ENCODE measurements around the gene TSPAN32. TPM values are rescaled to one million over a fixed set of nuclear protein-coding genes. Genes with fewer than 3 reads are reported as not detected.

The TSPAN32 gene
- total RNA-seq, 5 donors from 2014 or later (not counting 1 experiment from before 2014, with no cell fraction given) = 66.9 to 185 (median 92.3) TPM

DNA sequence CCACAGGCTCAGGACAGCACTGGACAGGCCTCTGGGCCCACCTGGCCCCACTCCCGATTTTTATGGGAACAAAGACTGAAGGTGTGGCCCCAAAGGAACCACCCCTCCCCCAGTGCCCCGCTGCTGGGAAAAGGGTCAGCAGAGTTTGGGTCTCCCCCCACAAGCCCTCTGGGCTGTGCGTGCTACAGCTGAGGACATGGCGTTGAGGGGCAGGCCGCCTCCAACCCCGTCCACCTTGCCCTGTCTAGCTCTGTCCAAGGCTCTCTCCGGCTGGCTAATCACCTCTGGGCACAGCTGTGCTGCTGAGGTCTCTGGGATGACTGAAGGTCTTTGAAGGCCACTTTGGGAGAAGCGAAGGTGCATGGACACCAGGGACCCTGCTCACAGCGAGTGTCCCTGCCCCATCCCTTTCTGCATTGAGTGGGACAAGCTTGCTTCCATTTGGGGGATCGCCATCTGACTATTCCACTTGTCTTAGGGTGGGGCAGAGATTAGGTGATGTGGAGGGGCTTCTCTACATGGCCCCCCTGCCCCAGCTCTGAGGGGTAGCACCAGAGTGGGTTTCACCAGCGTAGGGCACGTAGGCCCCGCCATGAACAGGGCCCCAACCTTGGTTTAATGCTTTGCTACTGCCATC lies 38.0 kb upstream of the TSPAN32 start:
- WGBS (ENCODE audit: insufficient coverage) = 94% methylated on average over 7 of the region's 13 CpGs
- H3K27ac Mint-ChIP-seq = no peak overlapping the region

DNA sequence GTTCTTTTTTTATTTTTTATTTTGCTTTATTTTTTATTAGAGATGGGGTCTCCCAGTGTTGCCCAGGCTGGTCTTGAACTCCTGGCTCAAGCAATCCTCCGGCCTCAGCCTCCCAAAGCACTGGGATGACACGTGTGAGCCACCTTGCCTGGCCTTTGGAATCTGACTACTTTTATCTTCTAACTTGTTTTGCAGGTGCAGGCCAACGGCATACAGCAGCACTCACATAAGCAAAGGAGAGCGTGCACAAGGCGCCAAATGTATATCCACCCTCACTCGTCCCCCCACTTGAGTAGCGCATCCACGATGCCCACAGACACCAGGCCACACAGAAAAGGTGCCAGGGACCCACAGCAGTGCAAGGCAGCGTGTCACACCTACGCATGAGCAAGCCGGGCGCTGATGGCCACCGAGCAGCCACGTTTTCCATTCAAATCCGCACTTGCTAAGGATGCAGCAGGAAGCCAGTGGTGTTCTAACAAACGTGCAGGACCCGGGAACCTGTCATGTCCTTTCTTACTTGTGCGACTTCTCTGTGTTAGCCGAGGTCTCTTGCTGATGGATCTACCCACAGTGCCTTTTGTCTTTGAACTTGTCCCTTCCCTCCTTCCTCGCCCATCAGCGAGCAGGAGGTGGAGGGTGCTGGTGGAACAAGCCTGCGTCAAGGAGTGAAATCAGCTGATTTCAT lies 37.3 kb upstream of the TSPAN32 start:
- no peaks in the 10 kb centered on the region for H3K36me3 ChIP-seq (ENCODE audit: control insufficient read depth in 2 of 2, extremely low read depth in 1 of 2, insufficient read depth in 1 of 2, low read length in 1 of 2)
- Mint-ChIP-seq H3K4me3 (no peak overlapping the region), H3K36me3 (no peaks in the 10 kb centered on the region), H3K4me1 (peaks cover 25 to 28% (median 27%) of the 10 kb centered on the region in 3 donors), H3K9me3 (no peaks in the 10 kb centered on the region), H3K27me3 (peaks cover 0 to 13% of the 10 kb centered on the region in 2 donors), H3K27ac (no peak overlapping the region)
- ATAC-seq (replicated peaks in 1 of 4) (no peak), DNase-seq (no peak)
- WGBS (ENCODE audit: insufficient coverage) = 92% methylated on average over 15 of the region's 22 CpGs
- no peak overlapping the region for H3K27ac ChIP-seq (ENCODE audit: low read length)
- ChIA-PET CTCF (no interaction called here), POLR2A (no interaction called here)
- peaks cover 0 to 38% of the 10 kb centered on the region in 2 experiments for H3K27me3 ChIP-seq (replicated peaks in 1 of 2; ENCODE audit: control insufficient read depth in 2 of 2, extremely low read depth in 1 of 2, insufficient read depth in 2 of 2, low read length in 1 of 2)
- H3K4me3 ChIP-seq (ENCODE audit: control insufficient read depth in 1 of 2, extremely low read depth in 1 of 2, low read length in 1 of 2) = no peak overlapping the region
- H3K9me3 ChIP-seq = no peaks in the 10 kb centered on the region
- H3K4me1 ChIP-seq (ENCODE audit: control insufficient read depth in 1 of 2, extremely low read depth in 1 of 2, insufficient read depth in 2 of 2, low read length in 2 of 2) = peaks cover 4 to 41% of the 10 kb centered on the region in 2 experiments

More for the DNA sequence above, 38.0 kb upstream of the TSPAN32 start:
- ATAC-seq (replicated peaks in 1 of 4) = no peak
- H3K4me3 Mint-ChIP-seq = no peak overlapping the region
- H3K4me1 Mint-ChIP-seq = peaks cover 25 to 28% (median 27%) of the 10 kb centered on the region in 3 donors
- no peaks in the 10 kb centered on the region for H3K9me3 Mint-ChIP-seq
- Histone ChIP-seq H3K27me3 (replicated peaks in 1 of 2; ENCODE audit: control insufficient read depth in 2 of 2, extremely low read depth in 1 of 2, insufficient read depth in 2 of 2, low read length in 1 of 2) (peaks cover 0 to 36% of the 10 kb centered on the region in 2 experiments), H3K4me3 (ENCODE audit: control insufficient read depth in 1 of 2, extremely low read depth in 1 of 2, low read length in 1 of 2) (no peak overlapping the region), H3K9me3 (no peaks in the 10 kb centered on the region), H3K4me1 (ENCODE audit: control insufficient read depth in 1 of 2, extremely low read depth in 1 of 2, insufficient read depth in 2 of 2, low read length in 2 of 2) (peaks cover 4 to 37% of the 10 kb centered on the region in 2 experiments), H3K36me3 (ENCODE audit: control insufficient read depth in 2 of 2, extremely low read depth in 1 of 2, insufficient read depth in 1 of 2, low read length in 1 of 2) (no peaks in the 10 kb centered on the region), H3K27ac (ENCODE audit: low read length) (no peak overlapping the region)
- peaks cover 0 to 13% of the 10 kb centered on the region in 2 donors for H3K27me3 Mint-ChIP-seq
- no peak for DNase-seq
- H3K36me3 Mint-ChIP-seq = no peaks in the 10 kb centered on the region
- CTCF ChIA-PET = interaction anchor here in 1 of 2 donors (0.5 kb wide), 1 partner anchor 387 kb away, joined by 3 read pairs; no protein-coding TSS in a partner anchor
- POLR2A ChIA-PET = no interaction called here

DNA sequence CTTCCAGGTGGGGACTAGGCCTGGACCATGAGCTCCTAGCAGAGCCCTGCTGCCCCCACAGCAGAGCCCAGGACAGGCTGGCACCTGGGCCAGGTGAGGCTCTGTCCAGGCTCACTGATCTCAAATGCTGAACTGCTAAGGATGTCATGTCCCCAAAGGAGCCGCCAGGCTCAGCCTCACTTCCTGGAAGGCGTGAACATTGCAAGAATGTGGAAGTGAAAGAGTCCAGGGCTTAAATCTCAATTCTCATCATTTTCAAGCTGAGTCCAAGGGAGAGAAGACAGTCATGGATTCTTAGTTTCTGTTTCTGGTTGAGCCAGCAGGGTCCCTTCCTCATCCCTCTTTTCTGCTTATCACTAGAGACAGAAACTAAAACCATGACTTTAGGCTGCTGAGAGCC lies 36.4 kb upstream of the TSPAN32 start:
- CTCF ChIA-PET = no interaction called here
- ATAC-seq (replicated peaks in 1 of 4) = peak in 1 of 4 experiments; percentile 36
- H3K9me3 ChIP-seq = no peaks in the 10 kb centered on the region
- Mint-ChIP-seq H3K4me3 (peak overlapping the region; percentile 25 to 73 (median 37)), H3K4me1 (peaks cover 26 to 28% (median 27%) of the 10 kb centered on the region in 3 donors), H3K27ac (peak overlapping the region; percentile 50 to 73), H3K27me3 (peaks cover 0 to 13% of the 10 kb centered on the region in 2 donors), H3K36me3 (no peaks in the 10 kb centered on the region), H3K9me3 (no peaks in the 10 kb centered on the region)
- peaks cover 4 to 46% of the 10 kb centered on the region in 2 experiments for H3K4me1 ChIP-seq (ENCODE audit: control insufficient read depth in 1 of 2, extremely low read depth in 1 of 2, insufficient read depth in 2 of 2, low read length in 2 of 2)
- WGBS (ENCODE audit: insufficient coverage) = 28% methylated on average over 2 of the region's 2 CpGs
- DNase-seq = peak in 2 of 35 experiments; percentile 30 to 34
- H3K36me3 ChIP-seq (ENCODE audit: control insufficient read depth in 2 of 2, extremely low read depth in 1 of 2, insufficient read depth in 1 of 2, low read length in 1 of 2) = no peaks in the 10 kb centered on the region
- peak overlapping the region; percentile 30 for H3K27ac ChIP-seq (ENCODE audit: low read length)
- peaks cover 0 to 33% of the 10 kb centered on the region in 2 experiments for H3K27me3 ChIP-seq (replicated peaks in 1 of 2; ENCODE audit: control insufficient read depth in 2 of 2, extremely low read depth in 1 of 2, insufficient read depth in 2 of 2, low read length in 1 of 2)
- no peak overlapping the region for H3K4me3 ChIP-seq (ENCODE audit: control insufficient read depth in 1 of 2, extremely low read depth in 1 of 2, low read length in 1 of 2)
- POLR2A ChIA-PET = no interaction called here

DNA sequence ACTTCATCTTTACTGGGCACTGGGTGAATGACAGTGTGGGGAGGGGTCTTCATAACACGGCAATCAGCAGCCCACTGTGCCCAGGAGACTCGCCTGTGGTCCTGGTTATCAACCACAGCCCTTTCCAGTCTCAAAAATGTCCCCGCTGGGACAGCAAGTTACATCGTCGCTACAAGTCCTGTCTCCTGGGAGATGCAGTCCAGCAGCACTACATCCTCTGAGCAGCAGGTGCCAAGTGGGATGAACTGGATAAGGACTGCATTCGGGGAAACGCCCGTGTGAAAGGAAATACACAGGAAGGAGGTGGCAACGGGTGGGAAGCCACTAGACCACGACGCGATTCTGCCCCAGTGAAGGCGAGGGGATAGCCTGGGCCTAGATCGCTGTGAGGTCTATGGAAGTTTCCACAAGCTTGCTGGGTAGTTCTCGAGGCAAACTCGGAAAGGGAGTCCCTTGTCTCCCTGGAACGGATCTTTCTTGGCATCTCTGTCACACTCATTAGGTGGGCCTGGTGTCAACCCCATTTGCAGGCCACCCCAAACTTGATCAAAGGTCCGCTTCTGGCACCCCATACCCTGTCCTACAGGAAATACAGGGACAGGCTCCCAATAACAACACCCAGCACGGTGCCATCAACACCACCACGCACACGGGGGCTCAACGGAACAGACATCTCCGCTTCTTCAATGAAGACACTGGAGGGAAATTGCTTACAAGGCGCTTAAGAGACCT lies 35.8 kb upstream of the TSPAN32 start:
- Mint-ChIP-seq H3K4me3 (peak overlapping the region; percentile 25 to 73 (median 37)), H3K27me3 (peaks cover 0 to 17% of the 10 kb centered on the region in 2 donors), H3K27ac (peak overlapping the region; percentile 50 to 73), H3K9me3 (no peaks in the 10 kb centered on the region), H3K36me3 (no peaks in the 10 kb centered on the region), H3K4me1 (peaks cover 28 to 30% (median 29%) of the 10 kb centered on the region in 3 donors)
- WGBS (ENCODE audit: insufficient coverage) = 42% methylated on average over 22 of the region's 24 CpGs
- ATAC-seq (replicated peaks in 1 of 4) (no peak), DNase-seq (peak in 2 of 35 experiments; percentile 6 to 30)
- POLR2A ChIA-PET = no interaction called here
- no peak overlapping the region for H3K4me3 ChIP-seq (ENCODE audit: control insufficient read depth in 1 of 2, extremely low read depth in 1 of 2, low read length in 1 of 2)
- H3K4me1 ChIP-seq (ENCODE audit: control insufficient read depth in 1 of 2, extremely low read depth in 1 of 2, insufficient read depth in 2 of 2, low read length in 2 of 2) = peaks cover 4 to 52% of the 10 kb centered on the region in 2 experiments
- H3K27ac ChIP-seq (ENCODE audit: low read length) = peak overlapping the region; percentile 30
- H3K9me3 ChIP-seq = no peaks in the 10 kb centered on the region
- no peaks in the 10 kb centered on the region for H3K36me3 ChIP-seq (ENCODE audit: control insufficient read depth in 2 of 2, extremely low read depth in 1 of 2, insufficient read depth in 1 of 2, low read length in 1 of 2)
- H3K27me3 ChIP-seq (replicated peaks in 1 of 2; ENCODE audit: control insufficient read depth in 2 of 2, extremely low read depth in 1 of 2, insufficient read depth in 2 of 2, low read length in 1 of 2) = peaks cover 0 to 36% of the 10 kb centered on the region in 2 experiments
- CTCF ChIA-PET = no interaction called here

- Mint-ChIP-seq H3K9me3 (no peaks in the 10 kb centered on the region), H3K27me3 (peaks cover 3 to 20% of the 10 kb centered on the region in 2 donors), H3K27ac (peak overlapping the region in 1 of 2 donors; percentile 73), H3K4me1 (peaks cover 28 to 33% (median 31%) of the 10 kb centered on the region in 3 donors), H3K4me3 (peak overlapping the region in 1 of 3 donors; percentile 73), H3K36me3 (no peaks in the 10 kb centered on the region)
- H3K27ac ChIP-seq (ENCODE audit: low read length) = no peak overlapping the region
- 89% methylated on average over 20 of the region's 26 CpGs for WGBS (ENCODE audit: insufficient coverage)
- no peaks in the 10 kb centered on the region for H3K9me3 ChIP-seq
- peaks cover 0 to 42% of the 10 kb centered on the region in 2 experiments for H3K27me3 ChIP-seq (replicated peaks in 1 of 2; ENCODE audit: control insufficient read depth in 2 of 2, extremely low read depth in 1 of 2, insufficient read depth in 2 of 2, low read length in 1 of 2)
- H3K36me3 ChIP-seq (ENCODE audit: control insufficient read depth in 2 of 2, extremely low read depth in 1 of 2, insufficient read depth in 1 of 2, low read length in 1 of 2) = no peaks in the 10 kb centered on the region
- CTCF ChIA-PET = no interaction called here
- no peak overlapping the region for H3K4me3 ChIP-seq (ENCODE audit: control insufficient read depth in 1 of 2, extremely low read depth in 1 of 2, low read length in 1 of 2)
- peaks cover 4 to 58% of the 10 kb centered on the region in 2 experiments for H3K4me1 ChIP-seq (ENCODE audit: control insufficient read depth in 1 of 2, extremely low read depth in 1 of 2, insufficient read depth in 2 of 2, low read length in 2 of 2)
- ATAC-seq (replicated peaks in 1 of 4) = no peak
- POLR2A ChIA-PET = no interaction called here
- DNase-seq = peak in 3 of 35 experiments; percentile 5 to 23 (median 21)
Observed at GRCh38 chr11:2266586-2267305, 35.1 kb upstream of the TSPAN32 start.
